GM21619 (cell line): ENCODE measurements around the gene ADK.
"Not testable (repeated sequence)": the region's sequence is repeated elsewhere in the genome, so short reads cannot be mapped to it uniquely, and the experiment has no call there.

Experiments
- ATAC-seq: cut with Tn5 transposase; IDR thresholded peaks from one replicate; pipeline ENCODE4 v1.9.1; 2021; ENCODE audit not compliant: unreplicated experiment

The ADK gene

GRCh38 chr10:74527611-74528010 lies 376.6 kb downstream of the ADK start:
- not testable (repeated sequence) for ATAC-seq

DNA sequence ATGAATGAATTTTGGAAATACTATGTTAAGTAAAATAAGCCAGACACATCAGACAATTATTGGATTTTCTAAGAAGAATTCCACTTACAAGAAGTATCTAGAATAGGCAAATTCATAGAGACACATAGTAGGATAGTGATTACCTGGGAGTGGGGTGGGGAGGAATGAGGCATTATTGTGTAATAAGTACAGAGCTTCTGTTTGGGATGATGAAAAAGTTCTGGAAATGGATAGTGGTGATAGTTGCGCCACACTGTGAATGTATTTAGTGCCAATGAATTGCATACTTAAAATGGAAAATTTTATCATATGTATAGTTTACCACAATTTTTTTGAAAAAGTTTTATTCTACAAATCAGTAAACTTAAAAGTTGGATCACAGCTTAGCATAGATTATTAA lies 378.2 kb downstream of the ADK start:
- ATAC-seq, result no peak

DNA sequence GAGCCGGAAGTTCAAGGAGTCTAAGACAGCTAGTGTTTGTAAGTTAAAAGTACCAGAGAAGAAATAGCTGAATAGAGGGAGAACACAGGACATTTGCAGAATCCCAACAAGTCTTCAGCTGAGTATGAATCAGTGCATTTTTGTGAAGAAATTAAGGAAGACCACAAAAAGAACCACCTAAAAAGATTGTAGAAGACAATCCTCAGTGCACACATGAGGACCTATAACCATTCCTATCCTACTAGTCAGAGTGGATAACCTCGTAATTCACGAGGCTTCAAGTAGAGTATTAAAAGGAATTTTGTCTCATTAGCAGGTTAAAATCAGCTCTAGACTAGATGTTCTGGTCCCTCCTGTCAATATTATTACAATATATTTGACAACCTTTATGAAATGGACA lies 380.0 kb downstream of the ADK start:
- no peak for ATAC-seq

- no peak for ATAC-seq
Measured at GRCh38 chr10:74539317-74539716, 388.3 kb downstream of the ADK start.

DNA sequence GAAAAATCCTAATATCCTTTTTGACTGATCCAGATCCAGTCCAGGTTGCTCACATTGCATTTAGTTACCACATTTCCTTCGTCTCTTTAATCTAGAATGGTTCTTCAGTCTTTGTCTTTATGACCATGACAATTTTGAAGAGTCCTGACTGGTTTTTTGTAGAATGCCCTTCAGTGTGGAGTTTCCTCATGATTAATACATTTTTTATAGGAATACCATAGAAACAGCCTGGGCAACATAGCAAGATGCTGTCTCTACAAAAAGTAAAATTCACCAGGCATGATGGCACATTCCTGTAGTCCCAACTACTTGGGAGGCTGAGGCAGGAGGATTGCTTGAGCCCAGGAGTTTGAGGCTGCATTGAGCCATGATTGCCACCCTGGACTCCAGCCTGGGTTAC lies 390.4 kb downstream of the ADK start:
- ATAC-seq, result no peak

- no peak for ATAC-seq
Measured at GRCh38 chr10:74542077-74542476, 391.1 kb downstream of the ADK start.

DNA sequence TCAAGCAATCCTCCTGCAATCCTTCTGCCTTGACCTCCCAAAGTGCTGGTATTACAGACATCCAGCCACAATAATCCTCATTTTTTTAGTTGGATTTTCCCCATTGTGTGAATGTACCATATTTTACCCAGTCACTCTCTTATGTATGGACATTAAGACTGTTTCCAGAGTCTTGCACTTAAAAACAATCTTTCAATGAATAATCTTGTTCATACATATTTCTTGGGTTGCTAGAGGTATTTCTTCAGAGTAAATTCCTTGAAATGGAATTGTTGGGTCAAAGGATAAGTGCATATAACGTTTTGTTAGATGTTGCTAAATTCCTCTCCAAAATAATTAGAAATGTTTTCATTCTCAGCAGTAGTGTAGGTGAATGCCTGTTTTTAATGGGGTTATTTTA lies 392.3 kb downstream of the ADK start:
- no peak for ATAC-seq

DNA sequence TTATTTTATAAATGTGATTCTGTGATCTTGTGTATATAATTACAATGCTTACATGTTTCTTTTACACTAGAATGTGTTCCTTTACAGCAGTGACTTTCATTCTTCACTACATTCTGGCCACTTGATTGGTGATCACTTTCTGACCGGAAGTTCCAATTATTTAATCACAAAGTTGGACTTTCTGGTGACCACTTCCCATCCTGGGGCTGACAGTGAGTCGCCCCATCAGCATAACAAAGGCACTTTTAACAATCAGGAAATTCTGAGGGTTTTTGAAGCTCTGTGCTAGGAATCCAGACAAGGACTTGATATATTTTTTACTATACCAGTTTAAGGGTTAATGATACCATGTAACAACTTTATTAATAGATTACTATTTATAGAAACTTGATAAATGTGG lies 393.1 kb downstream of the ADK start:
- no peak for ATAC-seq

DNA sequence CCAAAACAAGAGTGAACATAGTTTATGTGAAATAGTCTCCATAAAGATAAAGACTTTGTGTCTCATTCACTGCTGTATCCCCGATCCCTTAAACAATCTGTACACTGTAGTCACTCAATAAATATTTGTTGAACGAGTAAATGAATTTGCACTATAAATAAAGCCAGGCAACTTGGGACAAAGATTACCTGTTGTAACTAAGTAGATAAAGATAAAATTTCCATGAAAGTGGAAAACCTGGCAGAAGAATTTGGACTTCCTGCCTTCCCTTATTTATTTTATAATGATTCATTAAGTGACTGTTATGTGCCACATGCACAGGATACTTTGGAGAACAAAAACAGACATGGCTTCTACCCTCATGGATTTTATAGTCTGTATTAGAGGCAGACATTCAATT lies 397.7 kb downstream of the ADK start:
- ATAC-seq, result no peak

DNA sequence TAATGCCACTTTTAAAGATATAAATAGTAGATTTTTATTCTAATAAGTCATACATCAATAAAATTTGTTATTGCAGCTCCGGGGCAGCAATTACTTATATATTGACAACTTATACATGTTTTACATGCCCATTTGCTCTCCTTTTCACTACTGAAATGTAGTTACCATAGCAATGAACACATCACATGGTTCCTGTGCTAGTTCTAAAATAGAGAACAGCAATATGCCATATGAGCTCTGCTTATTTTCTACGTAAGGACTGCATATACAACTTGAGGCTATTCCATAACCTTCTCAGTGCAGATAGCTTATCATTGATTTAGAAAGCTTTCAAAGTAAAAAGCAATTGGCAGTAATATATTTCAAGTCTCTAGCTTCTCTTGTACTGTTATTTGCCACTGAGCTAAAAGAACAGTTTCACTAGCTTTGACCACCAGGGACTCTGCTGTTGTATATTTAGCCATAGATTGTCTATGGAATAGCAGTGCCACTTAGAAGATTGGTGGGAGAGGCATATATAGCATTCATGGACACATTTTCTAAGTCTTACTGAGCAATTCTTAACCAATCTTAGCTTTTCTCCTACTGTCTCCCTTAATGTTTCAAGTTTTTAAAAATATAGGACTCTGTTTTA lies 405.2 kb downstream of the ADK start:
- ATAC-seq, result no peak

DNA sequence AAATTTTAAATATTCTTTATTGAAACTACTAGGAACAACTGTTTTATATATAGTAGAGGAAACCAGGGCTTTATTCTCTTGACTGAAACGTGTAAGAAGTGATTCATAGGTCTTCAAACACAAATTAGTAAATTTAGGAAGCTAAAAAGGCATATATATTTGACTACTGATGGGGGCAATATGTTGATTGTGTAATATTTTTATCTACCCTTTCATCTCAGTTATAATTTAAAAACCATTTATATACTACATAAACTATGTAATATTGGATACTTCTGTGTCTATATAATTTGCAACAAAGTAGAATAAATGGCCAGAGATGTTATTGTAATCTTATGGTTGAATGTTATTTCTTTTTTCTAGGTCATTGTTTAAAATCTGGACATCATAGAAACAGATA lies 406.1 kb downstream of the ADK start:
- ATAC-seq, result no peak

DNA sequence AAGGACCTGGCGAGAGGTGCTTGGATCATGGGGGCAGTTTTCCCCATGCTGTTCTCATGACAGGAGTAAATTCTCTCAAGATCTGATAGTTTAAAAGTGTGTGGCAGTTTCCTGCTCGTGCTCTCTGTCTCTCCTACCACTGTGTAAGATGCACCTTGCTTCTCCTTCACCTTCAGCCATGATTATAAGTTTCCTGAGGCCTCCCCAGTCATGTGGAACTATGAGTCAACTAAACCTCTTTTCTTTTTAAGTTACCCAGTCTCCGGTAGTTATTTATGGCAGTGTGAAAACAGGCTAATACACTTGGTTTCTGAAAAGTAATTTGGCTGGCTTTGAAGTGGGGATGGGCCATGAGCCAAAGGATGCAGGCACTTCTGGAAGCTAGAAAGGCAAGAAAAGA lies 407.4 kb downstream of the ADK start:
- no peak for ATAC-seq

DNA sequence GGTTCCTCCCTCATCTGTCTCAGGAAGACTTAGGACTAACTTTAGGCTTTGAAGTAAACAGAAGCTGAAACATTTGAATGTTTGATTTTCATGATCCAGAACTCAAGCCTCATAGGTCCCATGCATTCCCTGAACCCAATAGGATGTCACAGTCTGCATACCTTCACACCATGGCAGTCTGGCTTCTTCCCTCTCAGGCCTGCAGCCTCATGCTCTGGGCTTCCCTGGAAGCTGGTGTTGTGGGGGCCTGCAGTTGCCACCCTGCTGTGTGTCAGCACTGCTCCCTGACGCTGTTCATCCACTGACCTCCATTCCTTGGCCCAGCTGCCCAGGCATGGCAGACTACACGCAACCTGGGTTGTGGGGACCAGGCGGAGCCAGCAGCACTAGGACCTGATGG lies 407.9 kb downstream of the ADK start:
- ATAC-seq, result no peak

DNA sequence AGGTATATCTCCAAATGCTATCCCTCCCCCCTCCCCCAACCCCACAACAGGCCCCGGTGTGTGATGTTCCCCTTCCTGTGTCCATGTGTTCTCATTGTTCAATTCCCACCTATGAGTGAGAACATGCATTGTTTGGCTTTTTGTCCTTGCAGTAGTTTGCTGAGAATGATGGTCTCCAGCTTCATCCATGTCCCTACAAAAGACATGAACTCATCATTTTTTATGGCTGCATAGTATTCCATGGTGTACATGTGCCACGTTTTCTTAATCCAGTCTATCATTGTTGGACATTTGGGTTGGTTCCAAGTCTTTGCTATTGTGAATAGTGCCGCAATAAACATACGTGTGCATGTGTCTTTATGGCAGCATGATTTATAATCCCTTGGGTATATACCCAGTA lies 417.9 kb downstream of the ADK start:
- ATAC-seq, result not testable (repeated sequence)

DNA sequence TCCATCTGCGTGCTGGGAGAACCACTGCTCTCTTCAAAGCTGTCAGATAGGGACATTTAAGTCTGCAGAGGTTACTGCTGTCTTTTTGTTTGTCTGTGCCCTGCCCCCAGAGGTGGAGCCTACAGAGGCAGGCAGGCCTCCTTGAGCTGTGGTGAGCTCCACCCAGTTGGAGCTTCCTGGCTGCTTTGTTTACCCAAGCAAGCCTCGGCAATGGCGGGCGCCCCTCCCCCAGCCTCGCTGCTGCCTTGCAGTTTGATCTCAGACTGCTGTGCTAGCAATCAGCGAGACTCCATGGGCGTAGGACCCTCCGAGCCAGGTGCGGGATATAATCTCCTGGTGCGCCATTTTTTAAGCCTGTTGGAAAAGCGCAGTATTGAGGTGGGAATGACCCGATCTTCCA lies 422.5 kb downstream of the ADK start:
- not testable (repeated sequence) for ATAC-seq

DNA sequence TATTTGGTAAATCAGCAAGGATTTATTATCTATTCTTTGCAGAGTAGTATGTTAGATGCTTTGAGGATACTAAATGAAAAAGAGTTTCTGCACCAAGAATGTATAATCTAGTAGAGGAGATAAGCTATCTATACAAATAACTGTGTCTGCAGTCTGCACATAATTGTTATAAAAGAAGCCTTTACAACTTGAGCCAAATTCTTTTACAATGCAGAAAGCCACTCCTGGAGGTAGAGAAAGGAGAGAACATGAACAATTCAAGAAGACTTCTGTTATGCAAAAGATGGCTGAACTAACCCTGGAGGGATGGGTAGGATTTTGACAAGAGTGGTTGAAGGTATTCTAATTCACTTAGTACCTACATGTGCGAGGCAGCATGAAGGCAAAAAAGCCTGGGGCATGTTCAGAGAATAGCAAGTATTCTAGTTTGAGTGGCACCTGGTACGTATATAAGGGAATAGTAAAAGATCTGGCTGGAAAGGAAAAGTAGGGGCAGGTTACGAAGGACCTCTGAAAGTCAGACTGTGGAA lies 424.2 kb downstream of the ADK start:
- ATAC-seq, result no peak

DNA sequence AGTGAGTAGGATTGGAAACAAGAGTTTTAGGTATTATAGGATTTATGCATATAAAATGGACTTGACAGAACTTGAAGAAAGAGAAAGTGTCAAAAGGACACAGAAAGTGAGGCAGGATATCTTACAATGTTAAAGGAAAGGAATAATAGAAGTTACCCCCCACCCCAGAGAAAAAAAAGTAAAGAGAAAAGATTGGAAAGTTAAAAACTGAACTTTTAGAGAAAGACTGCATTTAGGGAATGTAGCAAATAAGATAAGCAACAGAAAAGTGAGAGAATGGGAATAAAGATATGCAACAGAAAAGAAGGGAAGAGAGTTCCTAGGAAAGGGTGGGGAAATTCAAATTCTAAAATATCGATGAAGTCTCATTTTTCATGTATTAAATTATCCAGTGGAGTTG lies 424.9 kb downstream of the ADK start:
- no peak for ATAC-seq

- ATAC-seq, result no peak
Measured at GRCh38 chr10:74576586-74576985, 425.6 kb downstream of the ADK start.

DNA sequence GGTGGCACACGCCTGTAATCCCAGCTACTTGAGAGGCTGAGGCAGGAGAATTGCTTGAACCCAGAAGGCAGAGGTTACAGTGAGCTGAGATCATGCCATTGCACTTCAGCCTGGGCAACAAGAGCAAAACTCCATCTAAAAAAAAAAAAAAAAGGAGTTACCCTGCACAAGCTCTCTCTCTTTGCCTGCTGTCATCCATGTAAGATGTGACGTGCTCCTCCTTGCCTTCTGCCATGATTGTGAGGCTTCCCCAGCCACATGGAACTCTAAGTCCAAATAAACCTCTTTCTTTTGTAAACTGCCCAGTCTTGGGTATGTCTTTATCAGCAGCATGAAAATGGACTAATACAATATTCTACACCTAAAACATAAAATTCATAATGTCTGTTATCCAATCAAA lies 429.4 kb downstream of the ADK start:
- not testable (repeated sequence) for ATAC-seq

- no peak for ATAC-seq
Measured at GRCh38 chr10:74582566-74582965, 431.5 kb downstream of the ADK start.

DNA sequence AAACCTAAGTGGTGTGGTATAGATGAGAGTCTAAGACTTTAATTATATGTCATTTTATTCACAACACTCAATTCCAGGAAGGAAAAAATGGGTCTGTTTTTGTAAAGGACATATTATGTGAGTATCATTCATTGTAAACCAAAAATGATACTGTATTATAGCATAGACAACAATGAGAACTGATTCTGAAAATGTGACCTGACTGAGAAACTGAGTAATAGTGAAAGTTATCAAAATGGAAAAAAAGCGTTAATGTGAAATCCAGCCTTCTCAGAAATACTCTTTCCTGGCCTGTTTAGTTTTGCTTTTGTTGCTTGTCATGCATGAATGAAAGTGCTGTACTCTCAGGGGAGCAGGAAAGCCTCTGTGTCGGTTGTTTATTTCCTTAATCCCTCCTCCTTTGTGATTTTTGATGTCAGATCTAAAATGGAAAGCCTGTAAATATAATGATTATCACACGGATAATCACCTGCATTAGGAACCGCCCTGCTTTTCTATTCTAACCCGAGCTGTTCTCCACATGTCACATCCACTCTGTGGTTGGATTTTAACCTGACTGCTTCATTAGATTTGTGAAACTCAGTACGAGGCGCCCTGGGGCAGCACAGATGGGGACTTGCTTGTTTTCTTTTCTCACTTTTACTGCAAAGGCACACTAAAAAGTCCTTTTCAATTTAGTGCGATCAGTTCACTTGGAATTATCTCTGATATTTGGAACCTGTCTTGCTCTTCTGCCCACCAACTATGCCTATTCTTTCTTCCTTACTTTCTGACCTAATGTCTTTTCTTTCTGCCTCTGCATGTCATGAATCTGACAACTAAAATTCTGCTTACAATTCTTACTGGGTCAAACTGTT lies 434.4 kb downstream of the ADK start:
- peak; percentile 65 for ATAC-seq

GRCh38 chr10:74586088-74586585 lies 435.1 kb downstream of the ADK start:
- no peak for ATAC-seq
